Mesenteric fat pad (tissue), 1 donor: ENCODE measurements around the gene RAB3C. TPM values are rescaled to one million over a fixed set of nuclear protein-coding genes. Genes with fewer than 3 reads are reported as not detected.
"Not testable (repeated sequence)": the region's sequence is repeated elsewhere in the genome, so short reads cannot be mapped to it uniquely, and the experiment has no call there.

Experiments used
- DNase-seq: peaks from one replicate; pipeline ENCODE4 v3.0.0-alpha.2; 2020; ENCODE audit warnings: low spot score
- total RNA-seq: library from RNA; stranded (reverse); fragmentation: NEBNext Ultra II Directional; extraction: Animal tissue kit (Norgen Biotek cat#: 25700); gene quantifications from one replicate; pipeline ENCODE4 v1.2.1, GENCODE V29; 2021
- donor health status: DM: yes; HTN: yes; CAD: no.

RAB3C gene
- total RNA-seq, 1 donor from 2014 or later = 8.4 TPM

- not testable (repeated sequence) for DNase-seq
Measured at GRCh38 chr5:58600613-58601012, 17.7 kb downstream of the RAB3C start.

GRCh38 chr5:58602889-58603288, 20.0 kb downstream of the RAB3C start:
- DNase-seq = not testable (repeated sequence)

GRCh38 chr5:58606064-58606463, 23.2 kb downstream of the RAB3C start:
- no peak for DNase-seq

GRCh38 chr5:58615972-58616371, 33.1 kb downstream of the RAB3C start:
- DNase-seq = no peak

GRCh38 chr5:58617241-58617640, 34.4 kb downstream of the RAB3C start:
- DNase-seq = no peak

GRCh38 chr5:58620336-58620735, 37.5 kb downstream of the RAB3C start:
- no peak for DNase-seq

- no peak for DNase-seq
Measured at GRCh38 chr5:58622936-58623871, 40.3 kb downstream of the RAB3C start.

- DNase-seq = no peak
Measured at GRCh38 chr5:58628626-58629025, 45.8 kb downstream of the RAB3C start.

- no peak for DNase-seq
Measured at GRCh38 chr5:58629271-58630159, 46.6 kb downstream of the RAB3C start.

- DNase-seq = no peak
Measured at GRCh38 chr5:58631895-58632294, 49.0 kb downstream of the RAB3C start.

GRCh38 chr5:58635416-58635815, 52.5 kb downstream of the RAB3C start:
- DNase-seq = no peak

GRCh38 chr5:58640011-58640410, 57.1 kb downstream of the RAB3C start:
- no peak for DNase-seq

GRCh38 chr5:58641533-58641932, 58.7 kb downstream of the RAB3C start:
- DNase-seq = no peak

- DNase-seq = no peak
Measured at GRCh38 chr5:58648846-58649245, 66.0 kb downstream of the RAB3C start.

GRCh38 chr5:58649716-58650115, 66.8 kb downstream of the RAB3C start:
- DNase-seq = no peak

GRCh38 chr5:58653521-58653920, 70.6 kb downstream of the RAB3C start:
- no peak for DNase-seq

GRCh38 chr5:58666141-58666540, 83.3 kb downstream of the RAB3C start:
- no peak for DNase-seq

- DNase-seq = no peak
Measured at GRCh38 chr5:58666598-58667581, 84.0 kb downstream of the RAB3C start.

- no peak for DNase-seq
Measured at GRCh38 chr5:58670582-58670981, 87.7 kb downstream of the RAB3C start.

GRCh38 chr5:58671155-58671554, 88.3 kb downstream of the RAB3C start:
- no peak for DNase-seq

GRCh38 chr5:58672521-58672920, 89.6 kb downstream of the RAB3C start:
- no peak for DNase-seq
